ENCODE data around the gene USP7.

The USP7 gene

GRCh38 chr16:8865145-8865882 lies 98.4 kb downstream of the USP7 start:
- DNase-seq (ENCODE audit: low read depth in 3 of 3, low spot score in 1 of 3) = no peak

DNA sequence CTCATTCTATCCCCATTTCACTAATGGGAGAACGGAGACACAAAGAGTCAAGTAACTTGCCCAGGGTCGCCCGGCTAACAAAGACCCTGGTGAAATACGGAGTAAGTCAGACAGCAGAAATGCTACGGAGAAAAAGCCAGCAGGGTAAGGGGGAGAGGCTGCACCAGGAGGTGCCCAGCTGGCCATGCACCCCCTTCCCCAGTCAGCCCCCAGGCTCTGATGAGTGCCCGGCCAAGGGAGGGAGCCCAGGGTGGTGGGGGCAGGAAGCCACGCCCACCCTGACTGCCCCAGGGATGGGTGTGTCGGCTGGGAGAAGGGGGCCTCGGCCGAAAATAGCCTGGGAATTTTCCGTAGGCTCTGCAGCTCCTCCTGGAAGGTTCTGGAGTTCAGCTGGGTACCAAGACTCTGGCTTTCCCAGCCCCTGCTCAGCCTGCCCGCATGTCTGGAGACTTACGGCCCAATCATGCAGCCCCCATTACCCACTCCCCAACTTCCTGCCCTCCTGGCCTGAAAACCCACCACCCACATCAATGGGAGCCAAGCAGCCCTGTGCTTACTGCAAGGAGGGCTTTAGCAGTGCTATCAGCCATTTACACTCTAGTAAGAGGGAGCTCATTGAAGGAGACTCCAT lies 99.1 kb downstream of the USP7 start:
- DNase-seq (ENCODE audit: low read depth in 3 of 3, low spot score in 1 of 3) = no peak

DNA sequence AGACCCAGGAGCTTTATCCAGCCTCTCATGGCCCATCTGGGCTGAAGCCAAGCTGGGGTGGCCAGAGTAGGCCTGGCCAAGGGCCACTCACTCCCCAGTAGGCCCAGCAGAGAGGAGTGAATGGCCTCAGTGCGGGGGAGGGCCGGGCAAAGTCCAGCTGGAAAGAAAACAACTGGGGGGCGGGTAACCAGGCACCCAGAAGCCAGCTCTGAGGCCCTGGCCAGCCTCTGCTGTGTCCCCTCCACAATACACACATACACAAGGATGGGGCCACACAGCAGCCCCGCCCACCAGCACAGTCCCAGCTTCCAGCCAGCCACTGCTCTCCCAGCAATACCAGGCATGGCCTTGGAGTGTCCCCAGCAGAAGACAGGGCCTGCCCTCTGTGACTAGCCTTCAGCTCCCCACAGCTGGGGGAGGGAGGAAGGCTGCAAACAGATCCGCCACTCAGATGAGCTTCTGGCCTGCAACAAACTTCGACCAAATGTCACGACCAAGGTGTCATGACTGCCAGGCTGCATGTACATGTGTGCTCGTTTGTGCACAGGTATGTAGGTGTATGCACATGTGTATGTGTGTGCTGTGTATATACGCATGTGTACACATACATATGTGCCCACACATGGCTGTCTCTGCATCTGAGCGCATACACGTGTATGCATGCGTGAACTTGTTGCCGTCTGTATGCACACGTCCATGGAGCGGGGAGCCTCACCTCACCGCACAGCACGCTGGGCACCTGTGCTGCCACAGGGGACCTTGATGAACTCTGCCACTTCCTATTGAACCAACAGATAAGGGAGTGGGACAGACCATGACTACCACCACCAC lies 99.9 kb downstream of the USP7 start:
- DNase-seq (ENCODE audit: low read depth in 3 of 3, low spot score in 1 of 3) = no peak

- no peak for DNase-seq (ENCODE audit: low read depth in 3 of 3, low spot score in 1 of 3)
Measured at GRCh38 chr16:8862309-8863130, 101.2 kb downstream of the USP7 start.

GRCh38 chr16:8861563-8862308 lies 102.0 kb downstream of the USP7 start:
- no peak for DNase-seq (ENCODE audit: low read depth in 3 of 3, low spot score in 1 of 3)

DNA sequence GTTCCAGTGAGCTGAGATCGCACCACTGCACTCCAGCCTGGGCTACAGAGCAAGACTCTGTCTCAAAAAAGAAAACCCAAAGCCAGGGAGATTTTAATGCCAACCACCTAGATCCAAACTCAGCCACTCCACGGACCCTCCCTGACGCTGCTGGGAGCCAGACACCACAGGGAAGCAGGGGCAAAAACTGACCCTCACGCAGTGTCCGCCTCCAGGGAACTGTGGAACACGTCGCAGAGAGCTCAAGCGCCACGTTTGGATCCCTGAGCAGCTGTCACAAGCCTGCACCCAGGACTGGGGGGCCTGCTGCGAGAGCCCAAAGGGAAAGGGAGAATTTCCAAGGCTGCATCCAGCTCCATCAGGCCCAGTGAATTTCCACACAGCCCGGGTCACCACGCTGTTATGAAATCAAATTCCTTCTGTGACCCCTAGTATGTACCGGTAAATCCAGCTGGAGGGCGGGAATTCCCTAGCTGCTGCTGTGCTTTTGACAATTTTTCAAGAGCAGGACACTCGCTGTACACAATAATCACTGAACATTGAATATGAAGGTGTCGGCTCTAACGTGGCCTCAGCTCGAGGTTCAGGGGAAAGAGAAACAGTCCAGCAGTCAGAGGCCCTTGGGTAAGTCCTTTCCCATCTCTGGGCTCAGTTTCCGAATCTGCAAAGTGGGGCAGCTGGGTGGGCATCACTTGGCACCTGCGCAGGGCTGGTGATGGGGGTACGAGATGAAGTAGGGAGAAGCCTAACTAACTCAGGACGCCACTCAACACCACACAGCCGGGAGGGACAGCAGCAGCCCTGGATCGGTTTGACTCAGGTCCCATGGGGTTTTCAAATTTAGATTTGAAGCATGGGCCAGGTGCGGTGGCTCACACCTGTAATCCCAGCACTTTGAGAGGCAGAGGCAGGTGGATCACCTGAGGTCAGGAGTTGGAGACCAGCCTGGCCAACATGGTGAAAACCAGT lies 103.5 kb downstream of the USP7 start:
- no peak for DNase-seq (ENCODE audit: low read depth in 3 of 3, low spot score in 1 of 3)

GRCh38 chr16:8858994-8859912 lies 104.5 kb downstream of the USP7 start:
- DNase-seq (ENCODE audit: low read depth in 3 of 3, low spot score in 1 of 3) = no peak

GRCh38 chr16:8855972-8856371 lies 107.7 kb downstream of the USP7 start:
- no peak for DNase-seq (ENCODE audit: low read depth in 3 of 3, low spot score in 1 of 3)

DNA sequence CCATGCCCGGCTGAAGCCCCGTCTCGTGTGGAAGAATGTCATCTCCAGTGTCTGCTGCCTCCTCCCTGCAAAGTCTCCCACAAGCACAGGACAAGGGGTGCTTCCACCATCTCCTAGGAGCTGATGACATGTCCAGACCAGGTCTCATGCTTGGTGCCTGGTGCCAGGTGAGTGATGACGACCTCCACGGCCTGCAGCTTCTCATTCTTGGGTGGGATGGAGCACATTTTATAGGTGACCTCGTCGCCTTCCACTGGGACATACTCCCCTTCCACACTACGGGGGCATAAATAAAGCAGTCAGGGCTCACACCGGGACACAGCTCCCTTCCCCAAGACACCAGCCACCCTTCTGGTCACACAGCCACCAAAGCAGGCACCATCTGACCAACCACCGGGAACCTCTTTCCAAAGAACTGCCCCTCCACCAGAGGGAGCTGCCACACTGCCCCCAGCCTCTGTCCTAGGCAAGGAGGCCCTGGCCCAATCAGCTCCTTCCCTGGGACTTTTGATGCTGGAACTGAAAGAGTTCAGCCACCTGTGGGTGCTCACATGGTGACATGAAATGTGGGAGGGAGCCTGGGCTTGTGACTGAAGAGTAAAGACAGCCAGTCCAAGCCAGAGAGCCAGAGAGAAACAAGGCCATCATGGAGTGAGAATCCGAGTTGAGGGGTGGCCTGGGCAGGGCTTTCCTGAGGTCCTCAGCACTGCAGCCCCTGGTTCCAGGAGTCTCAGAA lies 108.5 kb downstream of the USP7 start:
- DNase-seq (ENCODE audit: low read depth in 3 of 3, low spot score in 1 of 3) = no peak

GRCh38 chr16:8854298-8854948 lies 109.3 kb downstream of the USP7 start:
- DNase-seq (ENCODE audit: low read depth in 3 of 3, low spot score in 1 of 3) = no peak

- no peak for DNase-seq (ENCODE audit: low read depth in 3 of 3, low spot score in 1 of 3)
Measured at GRCh38 chr16:8853611-8854010, 110.1 kb downstream of the USP7 start.

DNA sequence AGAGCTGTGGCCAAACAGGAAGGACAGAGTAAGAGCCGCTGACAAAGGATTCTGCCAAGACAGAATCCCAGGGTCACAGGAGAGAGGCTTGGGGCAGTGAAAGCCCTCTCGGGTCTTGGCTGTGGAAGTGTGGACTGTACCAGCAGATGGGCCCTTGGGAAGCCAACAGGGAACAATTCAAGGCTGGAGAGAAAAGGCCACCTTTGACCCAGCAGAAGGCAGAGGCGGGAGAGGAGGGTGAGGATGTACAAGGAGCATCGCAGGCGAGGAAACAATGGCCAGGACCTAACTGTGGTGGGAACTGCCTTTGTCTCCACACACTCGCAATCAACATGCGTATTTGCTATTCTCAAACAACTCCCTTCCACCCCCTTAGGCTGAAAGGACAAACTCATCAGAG lies 110.6 kb downstream of the USP7 start:
- DNase-seq (ENCODE audit: low read depth in 3 of 3, low spot score in 1 of 3) = no peak

GRCh38 chr16:8852534-8852933 lies 111.2 kb downstream of the USP7 start:
- no peak for DNase-seq (ENCODE audit: low read depth in 3 of 3, low spot score in 1 of 3)

- no peak for DNase-seq (ENCODE audit: low read depth in 3 of 3, low spot score in 1 of 3)
Measured at GRCh38 chr16:8851761-8852403, 111.8 kb downstream of the USP7 start.

GRCh38 chr16:8850279-8850885 lies 113.3 kb downstream of the USP7 start:
- no peak for DNase-seq (ENCODE audit: low read depth in 3 of 3, low spot score in 1 of 3)

GRCh38 chr16:8849411-8850011 lies 114.2 kb downstream of the USP7 start:
- DNase-seq (ENCODE audit: low read depth in 3 of 3, low spot score in 1 of 3) = no peak

Measured in stimulated activated CD4-positive, alpha-beta T cell treated with anti-CD3 and anti-CD28 coated beads, TNF-alpha, amount 100 ng/mL, for 1 hour (primary cell).